ENCODE data around the gene LCTL.
"Not testable (repeated sequence)": the region's sequence is repeated elsewhere in the genome, so short reads cannot be mapped to it uniquely, and the experiment has no call there.

LCTL gene

GRCh38 chr15:66592505-66593218 lies 26.9 kb upstream of the LCTL start:
- no peak for DNase-seq (ENCODE audit: low read depth, low spot score)

GRCh38 chr15:66591322-66591862 lies 25.6 kb upstream of the LCTL start:
- no peak for DNase-seq (ENCODE audit: low read depth, low spot score)

- no peak for DNase-seq (ENCODE audit: low read depth, low spot score)
Observed at GRCh38 chr15:66590435-66590834, 24.6 kb upstream of the LCTL start.

- DNase-seq (ENCODE audit: low read depth, low spot score) = not testable (repeated sequence)
Observed at GRCh38 chr15:66589429-66589828, 23.6 kb upstream of the LCTL start.

- DNase-seq (ENCODE audit: low read depth, low spot score) = no peak
Observed at GRCh38 chr15:66588971-66589370, 23.2 kb upstream of the LCTL start.

- DNase-seq (ENCODE audit: low read depth, low spot score) = no peak
Observed at GRCh38 chr15:66588537-66588936, 22.7 kb upstream of the LCTL start.

- DNase-seq (ENCODE audit: low read depth, low spot score) = no peak
Observed at GRCh38 chr15:66587749-66588148, 22.0 kb upstream of the LCTL start.

GRCh38 chr15:66587020-66587419 lies 21.2 kb upstream of the LCTL start:
- no peak for DNase-seq (ENCODE audit: low read depth, low spot score)

GRCh38 chr15:66586155-66586976 lies 20.6 kb upstream of the LCTL start:
- no peak for DNase-seq (ENCODE audit: low read depth, low spot score)

- DNase-seq (ENCODE audit: low read depth, low spot score) = no peak
Observed at GRCh38 chr15:66581972-66582537, 16.3 kb upstream of the LCTL start.

- no peak for DNase-seq (ENCODE audit: low read depth, low spot score)
Observed at GRCh38 chr15:66580643-66581042, 14.8 kb upstream of the LCTL start.

- DNase-seq (ENCODE audit: low read depth, low spot score) = no peak
Observed at GRCh38 chr15:66578286-66578875, 12.6 kb upstream of the LCTL start.

- DNase-seq (ENCODE audit: low read depth, low spot score) = no peak
Observed at GRCh38 chr15:66574596-66574950, 8.8 kb upstream of the LCTL start.

- DNase-seq (ENCODE audit: low read depth, low spot score) = no peak
Observed at GRCh38 chr15:66573719-66574595, 8.2 kb upstream of the LCTL start.

GRCh38 chr15:66573348-66573718 lies 7.5 kb upstream of the LCTL start:
- DNase-seq (ENCODE audit: low read depth, low spot score) = no peak

GRCh38 chr15:66572146-66572545 lies 6.3 kb upstream of the LCTL start:
- DNase-seq (ENCODE audit: low read depth, low spot score) = no peak

GRCh38 chr15:66570842-66571478 lies 5.2 kb upstream of the LCTL start:
- DNase-seq (ENCODE audit: low read depth, low spot score) = no peak

GRCh38 chr15:66570327-66570726 lies 4.5 kb upstream of the LCTL start:
- DNase-seq (ENCODE audit: low read depth, low spot score) = no peak

GRCh38 chr15:66569461-66570137 lies 3.8 kb upstream of the LCTL start:
- no peak for DNase-seq (ENCODE audit: low read depth, low spot score)

- DNase-seq (ENCODE audit: low read depth, low spot score) = no peak
Observed at GRCh38 chr15:66567897-66568296, 2.1 kb upstream of the LCTL start.

Measured in iPS DF 19.7 (cell line).